GM19468 (cell line): ENCODE results near the gene SPEF1.

ENCODE experiments used
- ATAC-seq: cut with Tn5 transposase; IDR thresholded peaks from one replicate; pipeline ENCODE4 v1.9.1; 2021; ENCODE audit warnings: mild to moderate bottlenecking, moderate library complexity, moderate number of reproducible peaks; ENCODE audit not compliant: unreplicated experiment; ENCODE audit errors: extremely low read depth

Gene SPEF1

DNA sequence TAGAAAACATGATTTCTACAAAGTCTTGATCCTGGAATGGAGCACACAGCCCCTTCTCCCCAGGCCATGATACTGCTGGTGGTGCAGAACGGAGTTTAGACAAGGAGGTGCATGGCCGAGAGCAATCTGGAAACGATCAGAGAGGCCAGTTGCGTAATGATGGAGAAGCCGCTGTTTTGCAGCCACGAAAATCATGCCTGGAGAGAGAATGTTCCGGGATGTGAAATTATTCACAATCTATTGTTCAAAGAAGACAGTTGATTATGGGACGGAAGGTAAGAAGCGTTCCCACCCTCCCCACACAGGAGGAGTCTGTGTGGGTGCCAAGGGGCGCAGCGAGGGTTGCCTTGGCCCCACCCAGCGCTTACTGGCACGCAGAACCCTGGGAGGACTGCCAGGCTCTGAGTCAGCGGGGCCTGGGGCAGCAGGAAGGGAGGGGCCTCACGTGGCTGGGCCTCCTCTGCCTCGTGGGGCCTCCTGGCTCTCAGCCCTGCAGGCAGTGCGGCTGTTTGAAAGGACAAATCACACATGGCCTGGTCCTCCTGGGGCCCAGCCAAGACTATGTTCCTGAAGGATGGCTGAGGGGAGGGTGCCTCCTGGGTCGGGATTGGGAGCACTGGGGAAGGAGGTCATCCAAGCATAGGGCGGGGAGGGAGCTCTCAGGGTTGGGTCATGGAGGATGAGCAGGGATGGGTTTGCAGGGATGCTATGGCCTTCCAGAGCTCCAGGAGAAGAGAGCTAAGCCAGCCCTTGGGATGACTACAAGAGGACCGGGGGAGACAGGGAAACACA is 30.4 kb upstream of the SPEF1 start:
- no peak for ATAC-seq

DNA sequence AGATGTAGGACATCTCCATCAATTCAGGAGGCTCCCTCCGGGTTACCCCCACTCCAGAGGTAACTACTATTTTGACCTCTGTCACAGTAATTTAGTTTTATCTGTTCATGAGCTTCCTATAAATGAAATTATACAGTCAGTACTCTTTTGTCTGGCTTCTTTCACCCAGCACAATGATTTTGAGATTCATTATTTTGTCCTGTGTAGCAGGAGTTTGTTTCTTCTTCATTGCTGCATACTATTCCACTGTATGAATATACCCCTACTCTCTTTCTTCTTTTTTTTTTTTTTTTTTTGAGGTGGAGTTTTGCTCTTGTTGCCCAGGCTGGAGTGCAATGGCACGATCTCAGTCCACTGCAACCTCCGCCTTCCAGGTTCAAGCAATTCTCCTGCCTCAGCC is 27.3 kb upstream of the SPEF1 start:
- ATAC-seq, result no peak

DNA sequence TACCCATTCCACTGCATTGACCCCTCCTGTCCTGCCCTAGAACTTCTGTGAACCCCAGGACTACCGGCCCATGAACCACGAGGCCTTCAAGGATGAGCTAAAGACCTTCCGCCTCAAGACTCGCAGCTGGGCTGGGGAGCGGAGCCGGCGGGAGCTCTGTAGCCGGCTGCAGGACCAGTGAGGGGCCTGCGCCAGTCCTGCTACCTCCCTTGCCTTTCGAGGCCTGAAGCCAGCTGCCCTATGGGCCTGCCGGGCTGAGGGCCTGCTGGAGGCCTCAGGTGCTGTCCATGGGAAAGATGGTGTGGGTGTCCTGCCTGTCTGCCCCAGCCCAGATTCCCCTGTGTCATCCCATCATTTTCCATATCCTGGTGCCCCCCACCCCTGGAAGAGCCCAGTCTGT is 23.5 kb upstream of the SPEF1 start:
- no peak for ATAC-seq

DNA sequence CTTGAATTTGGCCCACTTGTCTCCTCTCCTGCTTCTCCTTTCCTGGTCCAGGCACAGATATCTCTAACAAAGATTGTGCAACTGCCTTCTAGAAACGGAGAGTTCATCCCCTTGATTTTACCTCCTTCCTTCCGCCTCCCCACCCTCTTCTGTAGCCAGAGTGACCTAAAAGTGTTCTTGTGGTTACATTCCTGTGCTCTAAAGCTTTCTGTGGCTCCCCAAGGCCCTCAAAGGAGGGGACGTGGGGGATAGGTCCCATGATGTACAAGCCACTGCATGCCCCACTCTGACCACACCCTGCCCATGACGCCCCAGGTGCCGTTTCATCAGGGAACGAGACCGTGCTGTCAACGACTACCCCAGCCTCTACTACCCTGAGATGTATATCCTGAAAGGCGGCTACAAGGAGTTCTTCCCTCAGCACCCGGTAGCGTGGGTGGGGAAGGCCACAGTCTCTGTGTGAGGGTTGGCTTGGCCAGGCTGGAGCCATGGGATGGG is 23.1 kb upstream of the SPEF1 start:
- ATAC-seq, result no peak

DNA sequence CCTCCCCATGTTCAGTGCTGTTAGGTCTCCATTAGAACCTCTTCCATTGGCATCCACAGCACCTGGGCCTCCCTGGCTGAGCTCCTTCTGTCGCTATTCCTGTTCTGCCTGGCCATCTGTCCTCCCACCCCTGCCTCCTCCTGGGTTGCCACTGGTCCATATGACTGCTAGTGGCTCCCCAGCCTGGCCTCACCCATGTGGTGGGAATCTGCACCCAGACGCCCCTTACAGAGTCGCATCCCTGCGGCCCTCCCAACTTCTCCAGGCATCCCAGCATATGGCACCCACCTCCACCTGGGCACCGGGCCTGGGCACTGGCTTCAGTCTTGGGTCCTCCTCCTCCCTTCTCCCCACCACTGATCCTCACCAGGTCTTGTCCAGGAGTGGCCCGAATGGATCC is 22.6 kb upstream of the SPEF1 start:
- ATAC-seq, result no peak

DNA sequence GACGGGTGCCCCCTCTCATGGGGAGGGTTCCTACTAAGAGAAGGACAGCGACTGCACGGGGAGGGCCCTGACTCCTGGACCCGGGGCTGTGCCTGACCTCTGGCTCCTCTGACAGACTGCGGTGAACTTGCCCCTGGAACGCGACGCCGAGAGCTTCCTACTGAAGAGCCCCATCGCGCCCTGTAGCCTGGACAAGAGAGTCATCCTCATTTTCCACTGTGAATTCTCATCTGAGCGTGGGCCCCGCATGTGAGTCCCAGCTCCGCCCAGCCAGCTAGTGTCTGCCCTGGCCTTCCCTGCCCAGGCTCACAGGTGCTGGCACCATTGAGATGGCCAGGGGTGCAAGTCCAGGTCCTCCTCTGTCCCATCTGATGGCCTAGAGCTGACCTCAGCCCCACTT is 22.0 kb upstream of the SPEF1 start:
- no peak for ATAC-seq

DNA sequence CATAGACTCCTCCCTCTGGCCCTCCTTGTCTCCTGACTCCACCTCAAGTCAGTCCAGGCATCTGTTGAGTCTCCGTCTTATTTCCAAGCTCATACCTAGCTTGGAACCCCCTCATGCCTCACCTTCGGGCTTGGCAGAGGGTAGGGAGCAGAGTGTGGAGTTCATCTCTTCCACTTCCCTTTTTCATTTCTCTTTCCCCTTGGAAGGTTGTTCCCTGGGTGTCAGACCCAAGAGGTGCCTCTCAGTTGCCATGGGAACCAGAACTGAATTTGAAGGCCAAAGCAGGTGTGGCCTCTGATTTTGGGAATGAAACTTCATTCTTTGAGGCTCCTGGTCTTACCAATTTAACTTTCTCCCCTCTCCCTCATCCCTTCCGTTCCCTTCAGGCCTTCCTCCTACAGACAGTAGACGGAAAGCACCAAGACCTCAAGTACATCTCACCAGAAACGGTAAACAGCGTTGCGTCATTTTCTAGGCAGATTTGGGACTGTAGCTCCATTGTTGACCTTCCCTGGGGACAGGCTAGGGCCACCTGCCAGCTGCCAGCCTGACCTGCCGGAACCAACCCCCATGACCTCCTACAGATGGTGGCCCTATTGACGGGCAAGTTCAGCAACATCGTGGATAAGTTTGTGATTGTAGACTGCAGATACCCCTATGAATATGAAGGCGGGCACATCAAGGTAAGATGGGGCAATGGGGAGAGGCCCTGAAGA is 21.4 kb upstream of the SPEF1 start:
- no peak for ATAC-seq

DNA sequence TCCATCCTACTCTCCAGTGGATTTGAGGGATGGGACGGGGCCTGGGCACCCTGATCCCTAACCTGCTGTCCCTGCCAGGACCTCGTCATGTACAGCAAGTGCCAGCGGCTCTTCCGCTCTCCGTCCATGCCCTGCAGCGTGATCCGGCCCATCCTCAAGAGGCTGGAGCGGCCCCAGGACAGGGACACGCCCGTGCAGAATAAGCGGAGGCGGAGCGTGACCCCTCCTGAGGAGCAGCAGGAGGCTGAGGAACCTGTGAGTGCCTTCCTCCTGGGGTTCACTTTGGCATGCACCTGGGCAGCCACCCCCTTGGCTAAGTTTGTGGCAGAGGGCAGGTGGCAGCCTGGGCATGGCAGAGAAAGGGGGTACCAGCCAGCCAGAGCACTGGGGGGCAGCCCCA is 20.6 kb upstream of the SPEF1 start:
- no peak for ATAC-seq

DNA sequence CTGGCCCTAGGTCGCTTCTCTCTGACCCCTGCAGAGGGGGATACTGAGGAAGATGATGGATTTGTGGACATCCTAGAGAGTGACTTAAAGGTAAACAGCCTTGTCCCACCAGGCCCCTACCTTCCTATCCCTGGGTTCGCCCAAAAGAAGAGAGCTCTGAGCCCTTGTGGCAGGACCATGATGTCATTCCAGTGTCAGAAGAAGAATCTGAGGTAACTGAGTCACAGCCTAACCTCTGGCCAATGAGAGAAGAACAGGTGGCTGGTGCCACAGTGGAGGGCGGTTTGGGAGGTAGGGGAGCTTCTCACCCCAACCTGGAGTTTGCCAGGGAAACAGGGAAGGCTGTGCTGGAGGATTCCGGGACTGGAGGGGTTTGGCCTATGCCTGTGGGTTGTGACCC is 20.1 kb upstream of the SPEF1 start:
- no peak for ATAC-seq

DNA sequence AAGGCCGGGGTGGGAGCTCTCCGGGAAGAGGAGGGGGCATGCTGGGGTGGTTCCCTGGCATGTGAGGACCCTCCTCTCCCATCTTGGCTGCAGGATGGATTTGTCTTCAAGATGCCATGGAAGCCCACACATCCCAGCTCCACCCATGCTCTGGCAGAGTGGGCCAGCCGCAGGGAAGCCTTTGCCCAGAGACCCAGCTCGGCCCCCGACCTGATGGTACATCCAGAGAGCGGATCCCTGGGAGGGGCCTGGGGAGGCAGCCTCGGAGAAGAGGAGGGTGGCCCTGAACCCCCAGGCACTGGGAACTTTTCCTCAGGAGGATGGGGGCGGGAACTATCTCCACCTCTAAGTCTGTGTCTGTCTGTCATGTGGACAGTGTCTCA is 19.6 kb upstream of the SPEF1 start:
- ATAC-seq, result no peak

DNA sequence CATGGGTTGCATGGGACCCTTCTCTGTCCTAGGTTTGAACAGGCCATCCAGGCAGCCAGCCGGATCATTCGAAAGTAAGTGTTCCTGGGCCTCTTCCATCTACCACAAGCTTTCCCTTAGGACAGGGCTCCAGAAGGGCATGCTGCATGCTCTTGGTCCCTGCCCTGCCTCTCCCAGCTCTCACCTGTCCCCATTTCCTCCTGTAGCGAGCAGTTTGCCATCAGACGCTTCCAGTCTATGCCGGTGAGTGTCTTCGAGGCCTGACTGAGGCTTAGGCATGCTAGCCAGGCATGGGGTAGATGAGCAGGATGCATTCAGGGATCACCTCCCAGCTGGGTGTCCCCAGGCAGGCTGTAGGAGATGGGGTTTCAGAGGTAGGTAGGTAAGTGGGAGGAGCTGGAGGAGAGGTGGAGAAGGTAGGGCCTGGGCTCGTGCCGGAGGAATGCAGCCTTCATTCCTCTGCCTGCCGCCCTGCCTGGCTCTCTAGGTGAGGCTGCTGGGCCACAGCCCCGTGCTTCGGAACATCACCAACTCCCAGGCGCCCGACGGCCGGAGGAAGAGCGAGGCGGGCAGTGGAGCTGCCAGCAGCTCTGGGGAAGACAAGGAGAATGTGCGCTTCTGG is 19.1 kb upstream of the SPEF1 start:
- no peak for ATAC-seq

DNA sequence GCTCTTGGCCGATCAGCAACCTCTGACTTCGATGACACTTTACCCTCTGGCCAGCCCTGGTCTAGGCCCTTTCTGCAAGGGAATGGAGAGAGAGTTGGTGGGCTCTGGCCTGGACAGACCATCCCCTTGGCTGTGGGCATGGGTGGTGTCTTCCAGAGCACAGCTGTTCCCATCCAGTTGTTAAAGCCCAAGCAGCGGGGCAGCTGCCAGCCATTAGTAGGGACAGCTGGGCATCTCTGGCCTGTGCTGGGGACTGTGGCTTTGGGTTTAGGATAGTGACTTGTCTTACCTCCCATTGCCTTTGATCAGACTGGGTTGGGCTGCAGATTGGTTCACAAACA is 17.6 kb upstream of the SPEF1 start:
- no peak for ATAC-seq

DNA sequence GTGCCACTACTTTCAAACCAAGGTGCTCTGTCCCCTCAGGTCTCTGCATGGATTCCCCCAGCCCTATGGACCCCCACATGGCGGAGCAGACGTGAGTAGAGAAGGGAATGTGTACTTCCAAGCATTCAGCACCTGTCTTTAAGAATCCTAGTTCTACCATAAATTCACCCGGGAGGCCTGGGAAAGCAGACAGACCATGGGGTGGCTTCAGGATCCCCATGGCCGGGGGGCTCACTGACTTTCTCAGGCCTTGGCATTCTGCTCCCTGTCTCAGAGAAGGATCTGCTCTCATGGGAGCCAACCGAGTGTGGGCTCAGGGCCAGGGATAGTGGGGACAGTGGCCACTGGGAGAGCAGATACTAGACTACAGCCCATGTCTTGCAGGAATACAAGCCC is 17.1 kb upstream of the SPEF1 start:
- ATAC-seq, result no peak

DNA sequence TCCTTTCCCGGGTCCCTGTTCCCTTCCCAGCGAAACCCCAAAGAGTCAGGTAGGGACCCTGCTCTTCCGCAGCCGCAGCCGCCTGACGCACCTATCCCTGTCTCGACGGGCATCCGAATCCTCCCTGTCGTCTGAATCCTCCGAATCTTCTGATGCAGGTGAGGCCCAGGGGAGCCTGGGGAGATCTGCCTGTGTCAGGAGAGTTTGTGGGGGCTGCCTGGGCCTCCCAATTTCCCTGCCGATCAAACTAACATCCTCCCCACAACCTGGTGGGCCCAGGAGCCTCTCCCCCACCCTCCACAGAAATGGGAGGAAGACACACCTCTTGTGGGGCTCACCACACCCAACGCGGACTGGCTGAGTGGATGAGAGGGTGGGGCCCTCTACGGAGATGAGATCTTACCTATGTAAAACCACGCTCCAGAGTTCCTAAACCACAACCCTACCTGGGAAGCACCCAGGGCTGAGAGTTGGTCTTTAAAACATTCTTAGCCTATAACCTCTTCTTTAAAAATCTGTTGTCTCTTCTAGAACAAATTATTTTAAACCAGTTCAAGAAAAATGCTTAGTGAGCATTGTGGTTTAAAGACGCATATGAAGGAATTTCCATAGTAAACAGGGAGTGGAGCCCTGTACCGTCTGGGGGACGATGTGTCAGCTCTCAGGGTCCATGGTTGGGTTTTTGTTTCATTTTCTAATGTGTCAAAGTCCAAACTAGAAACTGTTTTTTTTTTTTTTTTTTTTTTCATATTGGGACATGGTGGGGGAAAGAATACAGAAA is 16.5 kb upstream of the SPEF1 start:
- no peak for ATAC-seq

DNA sequence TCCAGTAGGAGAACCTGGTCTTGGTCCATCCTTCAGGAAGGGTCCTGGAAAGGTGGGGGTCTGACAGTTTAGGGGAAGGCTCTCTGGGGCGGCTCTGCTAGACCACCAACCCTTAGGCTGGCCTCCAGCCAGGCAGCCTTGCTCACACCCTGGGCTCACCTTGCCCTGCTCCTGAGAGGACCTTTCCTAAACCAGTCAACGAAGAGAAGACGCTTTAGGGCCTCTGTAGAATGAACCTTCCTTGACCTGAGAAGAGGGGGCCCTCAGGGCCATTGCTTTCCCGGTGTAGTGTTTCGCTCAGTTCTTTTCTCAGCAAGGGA is 15.9 kb upstream of the SPEF1 start:
- no peak for ATAC-seq

DNA sequence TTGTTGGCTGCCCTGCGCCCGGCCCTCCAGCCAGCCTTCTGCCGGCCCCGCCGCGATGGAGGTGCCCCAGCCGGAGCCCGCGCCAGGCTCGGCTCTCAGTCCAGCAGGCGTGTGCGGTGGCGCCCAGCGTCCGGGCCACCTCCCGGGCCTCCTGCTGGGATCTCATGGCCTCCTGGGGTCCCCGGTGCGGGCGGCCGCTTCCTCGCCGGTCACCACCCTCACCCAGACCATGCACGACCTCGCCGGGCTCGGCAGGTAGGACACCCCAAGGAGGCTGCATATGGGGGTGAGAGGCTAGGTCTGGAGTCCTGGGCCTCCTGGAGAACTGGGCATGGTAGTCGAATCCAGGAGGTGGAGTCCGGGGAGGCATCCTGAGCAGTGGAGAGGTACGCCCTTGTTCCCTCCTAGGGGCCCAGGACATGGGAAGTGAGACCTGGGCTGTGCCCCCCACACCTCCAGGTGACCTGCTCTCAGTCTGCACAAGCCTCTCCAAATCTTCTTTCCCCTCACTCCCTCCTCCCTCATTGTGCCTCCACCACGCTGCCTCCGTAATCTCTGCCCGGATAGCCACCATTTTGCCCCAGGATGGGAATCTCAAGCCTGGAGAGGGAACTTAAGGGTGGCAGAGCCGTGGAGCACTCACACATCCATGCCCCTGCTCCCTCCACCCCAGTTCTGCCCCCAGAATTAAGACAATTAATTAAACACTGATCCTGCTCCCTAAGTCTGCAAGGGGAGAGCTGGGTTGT is 15.4 kb upstream of the SPEF1 start:
- ATAC-seq, result no peak

DNA sequence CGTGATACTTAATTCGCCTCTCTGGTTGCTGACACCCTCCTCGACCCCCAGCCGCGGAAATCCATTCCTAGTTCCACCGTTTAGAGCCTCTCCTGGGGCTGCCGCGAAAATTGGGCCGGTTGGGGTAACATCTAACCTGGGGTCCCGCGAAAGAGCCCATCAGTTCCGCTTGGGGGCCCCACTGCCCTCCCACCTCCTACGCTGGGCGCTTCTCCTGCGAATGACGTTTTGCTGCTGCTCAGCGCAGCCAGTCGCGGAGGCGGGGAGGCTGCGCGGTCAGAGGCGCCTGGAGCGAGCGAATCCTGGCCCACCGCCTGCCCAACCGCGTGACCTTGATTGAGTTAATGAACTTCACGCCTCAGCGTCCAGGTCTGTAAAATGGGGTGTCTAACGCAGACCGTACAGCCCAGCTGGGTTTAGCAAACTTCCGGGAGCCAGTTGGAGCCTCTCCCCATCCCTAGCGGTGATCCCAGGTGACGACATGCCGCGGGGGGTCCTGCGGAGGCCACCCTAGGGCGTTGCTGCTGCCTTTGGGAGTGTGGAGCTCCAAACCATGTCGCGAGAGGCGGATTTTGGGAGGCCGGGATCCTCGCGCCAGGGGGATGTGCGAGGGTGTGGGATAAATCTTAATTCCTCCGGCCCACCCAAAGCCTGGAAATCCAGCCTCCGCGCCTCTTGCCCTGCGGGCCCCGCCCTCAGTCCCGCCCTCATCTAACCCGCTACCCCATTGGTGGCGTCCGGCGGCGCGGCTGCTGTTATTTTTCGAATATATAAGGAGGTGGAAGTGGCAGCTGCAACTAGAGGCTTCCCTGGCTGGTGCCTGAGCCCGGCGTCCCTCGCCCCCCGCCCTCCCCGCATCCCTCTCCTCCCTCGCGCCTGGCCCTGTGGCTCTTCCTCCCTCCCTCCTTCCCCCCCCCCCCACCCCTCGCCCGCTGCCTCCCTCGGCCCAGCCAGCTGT is 14.5 kb upstream of the SPEF1 start, which contains the start of gene CDC25B:
TSS of gene CDC25B (plus strand) at position 800 of the 958 bp plus-strand sequence. CDS start 222 bp downstream, outside the sequence.
- no peak for ATAC-seq

DNA sequence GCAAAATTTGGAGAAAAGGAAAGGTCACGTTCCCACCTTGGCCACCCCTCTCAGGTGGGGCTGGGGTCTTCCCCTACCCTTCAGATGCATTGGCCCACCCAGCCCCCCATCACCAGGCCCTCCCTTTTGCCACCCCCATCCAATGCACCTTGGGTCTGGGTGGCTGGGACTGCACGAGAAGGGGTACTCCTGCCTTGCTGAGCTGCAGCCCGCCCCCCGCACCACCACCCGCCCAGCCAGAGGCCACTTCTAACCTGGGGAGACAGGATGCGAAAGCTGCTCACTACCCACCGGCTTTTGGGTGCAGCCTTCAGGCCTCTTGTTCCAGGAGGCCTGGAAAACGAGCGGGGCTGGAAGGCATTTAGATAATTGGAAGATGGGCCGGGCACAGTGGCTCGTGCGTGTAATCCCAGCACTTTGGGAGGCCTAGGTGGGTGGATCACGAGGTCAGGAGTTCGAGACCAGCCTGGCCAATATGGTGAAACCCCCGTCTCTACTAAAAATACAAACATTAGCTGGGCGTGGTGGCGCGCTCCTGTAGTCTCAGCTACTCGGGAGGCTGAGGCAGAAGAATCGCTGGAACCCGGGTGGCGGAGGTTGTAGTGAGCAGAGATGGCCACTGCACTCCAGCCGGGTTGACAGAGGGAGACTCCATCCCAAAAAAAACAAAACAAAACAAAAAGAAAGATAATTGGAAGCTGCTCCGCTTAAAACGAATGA is 13.6 kb upstream of the SPEF1 start:
- ATAC-seq, result no peak
